Stimulated activated CD8-positive, alpha-beta memory T cell treated with anti-CD3 and anti-CD28 coated beads, Interleukin-2, amount 100 ng/mL, for 48 hours (primary cell): Measurements from ENCODE around the gene MARCKSL1.
"Not testable (repeated sequence)": the region's sequence is repeated elsewhere in the genome, so short reads cannot be mapped to it uniquely, and the experiment has no call there.

Experiments used
- DNase-seq, 2 donors: peaks; one replicate each; pipeline ENCODE4 v3.0.0-alpha.2; 2020; ENCODE audit warnings: low read depth in 2 of 2

MARCKSL1 gene, protein sequence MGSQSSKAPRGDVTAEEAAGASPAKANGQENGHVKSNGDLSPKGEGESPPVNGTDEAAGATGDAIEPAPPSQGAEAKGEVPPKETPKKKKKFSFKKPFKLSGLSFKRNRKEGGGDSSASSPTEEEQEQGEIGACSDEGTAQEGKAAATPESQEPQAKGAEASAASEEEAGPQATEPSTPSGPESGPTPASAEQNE

DNA sequence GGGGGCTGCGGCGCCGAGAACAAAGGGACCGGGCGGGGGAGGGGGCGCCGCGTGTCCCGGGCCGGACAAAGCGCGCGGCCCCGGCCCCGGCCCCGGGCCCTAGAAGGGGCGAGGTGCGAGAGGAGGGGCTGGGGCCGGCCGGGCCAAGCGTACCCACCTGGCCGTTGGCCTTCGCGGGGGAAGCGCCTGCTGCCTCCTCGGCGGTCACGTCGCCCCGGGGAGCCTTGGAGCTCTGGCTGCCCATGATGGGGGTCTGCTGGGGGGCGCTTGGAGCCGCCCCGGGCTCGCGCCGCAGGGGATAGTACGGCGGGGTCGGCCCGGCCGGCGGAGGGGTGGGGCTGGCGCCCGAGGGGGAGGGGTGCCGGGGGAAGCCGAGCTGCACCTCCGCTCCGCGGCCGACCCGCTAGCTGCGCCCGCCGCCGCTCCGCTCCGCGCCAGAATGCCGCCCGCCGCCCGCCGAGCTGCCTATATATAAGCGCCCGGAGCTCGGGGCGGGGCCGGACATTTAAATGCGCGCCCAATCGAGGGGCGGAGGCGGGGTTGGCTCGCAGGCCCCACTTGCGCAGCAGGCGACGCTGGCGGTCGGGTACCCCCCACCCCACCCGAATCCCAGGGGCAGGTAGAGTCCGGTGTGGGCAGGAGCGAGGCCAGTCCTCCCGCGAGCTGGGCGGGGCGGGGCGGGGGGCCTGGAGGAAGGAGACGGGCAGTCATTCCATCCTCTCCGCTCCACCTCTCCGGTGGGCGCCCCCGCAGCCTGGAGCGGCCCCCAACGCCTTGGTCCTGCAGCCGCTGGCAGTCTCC lies at the start of gene MARCKSL1:
Gene MARCKSL1 (minus strand): TSS at position 444 of the 801 bp plus-strand sequence. CDS start 200 bp downstream, at position 244.
- peak; percentile 70 to 78 for DNase-seq

DNA sequence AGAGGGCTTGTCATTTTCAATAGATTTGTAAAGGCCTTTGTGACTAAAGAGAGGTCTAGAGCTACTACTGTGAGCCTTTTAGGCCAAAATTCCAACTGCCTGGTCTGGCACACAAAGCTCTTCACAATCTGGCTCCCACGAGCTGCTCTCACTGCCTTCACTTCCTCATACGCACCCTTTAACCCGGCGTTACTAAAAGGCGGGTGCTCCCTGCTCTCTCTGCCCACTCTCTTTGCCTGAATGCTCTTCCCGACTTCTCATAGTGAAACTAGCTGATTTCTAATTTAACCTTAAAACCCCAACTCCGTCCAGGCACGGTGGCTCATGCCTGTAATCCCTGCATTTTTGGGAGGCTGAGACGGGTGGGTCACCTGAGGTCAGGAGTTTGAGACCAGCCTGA lies 44.0 kb upstream of the MARCKSL1 start:
- DNase-seq, result no peak

DNA sequence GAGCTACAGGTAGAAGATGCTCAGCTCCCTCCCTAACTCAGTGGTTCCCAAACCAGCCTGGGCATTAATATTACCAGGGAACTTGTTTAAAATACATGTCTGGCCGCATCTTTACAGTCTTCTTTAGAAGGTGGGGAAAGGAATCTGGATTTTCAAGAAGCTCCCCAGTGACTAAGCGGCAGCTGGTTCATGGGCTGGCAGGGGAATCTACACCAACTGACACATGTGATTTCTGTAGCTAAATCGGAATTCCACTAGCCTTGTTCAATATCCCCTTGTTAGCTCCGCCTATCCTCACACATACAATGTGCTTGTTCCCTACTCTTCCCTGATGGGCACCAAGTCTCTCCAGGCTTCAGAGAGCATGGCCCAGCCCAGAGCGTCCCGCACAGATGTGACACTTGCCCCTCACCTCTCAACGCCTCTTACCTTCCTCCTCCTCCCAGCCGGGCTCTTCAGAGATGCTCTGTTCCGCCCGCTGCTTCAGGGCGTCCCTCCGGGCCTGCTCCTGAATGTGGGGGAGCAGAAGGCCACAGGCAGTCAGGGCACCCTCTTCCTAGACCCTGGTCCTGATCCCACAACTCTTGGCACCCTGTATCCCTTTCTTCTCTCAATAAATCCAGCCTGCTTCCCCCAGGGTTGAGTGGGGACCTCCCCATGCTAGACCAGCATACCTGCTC lies 41.6 kb upstream of the MARCKSL1 start:
- no peak for DNase-seq

DNA sequence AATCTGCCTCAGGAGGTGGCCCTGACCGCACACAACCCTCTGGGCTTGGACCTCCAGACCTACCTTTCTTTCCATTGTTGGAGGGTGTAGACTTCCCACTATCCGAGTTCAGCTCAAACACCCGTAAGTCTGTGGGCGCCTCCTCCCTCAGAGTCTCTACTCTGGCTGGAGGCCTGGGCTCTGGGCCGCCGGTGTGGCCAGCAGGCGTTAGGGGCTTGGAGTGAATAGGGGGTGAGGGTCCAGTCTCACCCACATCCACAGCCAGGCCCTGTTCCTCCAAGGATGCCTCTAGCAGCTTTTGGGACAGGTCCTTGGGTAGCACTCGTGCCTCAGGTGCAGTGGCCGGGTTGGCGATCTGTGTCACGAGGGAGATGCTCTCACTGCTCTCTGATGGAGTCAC lies 40.2 kb upstream of the MARCKSL1 start:
- DNase-seq, result no peak

DNA sequence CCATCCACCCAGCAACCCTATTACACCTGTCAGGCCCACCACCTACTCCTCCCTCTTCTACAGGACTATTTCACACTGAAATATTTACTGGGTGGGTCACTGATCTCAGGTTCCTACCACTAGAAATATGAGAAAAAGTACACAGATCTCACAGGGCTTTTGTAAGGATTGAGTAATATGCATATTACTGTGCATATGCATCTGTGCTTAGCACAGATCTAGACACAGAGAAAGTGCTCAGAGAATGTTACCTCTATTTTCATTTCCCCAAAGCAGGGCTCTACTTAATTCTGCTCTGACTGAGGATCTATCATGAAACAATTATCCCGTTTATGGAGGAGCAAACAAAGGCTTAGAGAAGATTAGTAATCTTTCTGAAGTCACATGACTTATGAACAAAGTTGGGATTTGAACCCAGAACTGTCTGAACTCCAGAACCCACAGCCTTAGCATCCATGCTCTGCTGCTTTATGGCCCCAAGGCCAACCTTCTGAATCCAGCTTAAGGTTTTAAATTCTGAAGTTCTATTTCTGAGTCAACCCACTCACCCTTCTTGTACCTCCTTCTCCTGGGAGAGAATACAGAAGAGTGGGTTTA lies 38.1 kb upstream of the MARCKSL1 start:
- DNase-seq, result no peak

DNA sequence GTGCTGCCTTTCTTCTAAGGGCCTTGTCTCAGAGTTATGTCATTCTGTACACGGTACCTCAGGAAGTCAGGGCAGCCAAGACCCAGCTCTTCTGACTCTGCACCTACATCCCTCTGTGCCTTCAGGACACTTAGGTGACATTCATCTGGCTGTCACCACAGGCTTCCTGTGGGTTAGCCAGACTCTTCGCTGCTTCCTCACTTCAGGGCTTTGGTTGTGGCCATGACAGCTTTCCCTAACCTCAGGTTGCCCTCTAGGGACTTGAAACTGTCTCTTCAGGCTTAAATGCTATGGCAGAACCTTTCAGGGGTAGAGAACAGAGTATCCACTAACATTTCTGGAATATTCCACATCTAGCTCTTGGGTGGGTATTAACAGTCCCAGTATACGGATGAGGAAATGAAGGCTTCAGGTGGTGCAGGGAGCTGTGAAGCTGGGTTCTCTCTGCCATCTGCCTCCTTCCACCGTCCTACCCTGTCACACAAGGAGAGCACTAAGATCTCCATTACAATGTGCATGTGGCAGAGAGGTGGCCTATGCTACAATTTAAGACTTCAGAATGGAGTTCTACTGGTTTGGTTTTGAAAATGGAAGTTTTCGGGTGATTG lies 36.2 kb upstream of the MARCKSL1 start:
- no peak for DNase-seq

DNA sequence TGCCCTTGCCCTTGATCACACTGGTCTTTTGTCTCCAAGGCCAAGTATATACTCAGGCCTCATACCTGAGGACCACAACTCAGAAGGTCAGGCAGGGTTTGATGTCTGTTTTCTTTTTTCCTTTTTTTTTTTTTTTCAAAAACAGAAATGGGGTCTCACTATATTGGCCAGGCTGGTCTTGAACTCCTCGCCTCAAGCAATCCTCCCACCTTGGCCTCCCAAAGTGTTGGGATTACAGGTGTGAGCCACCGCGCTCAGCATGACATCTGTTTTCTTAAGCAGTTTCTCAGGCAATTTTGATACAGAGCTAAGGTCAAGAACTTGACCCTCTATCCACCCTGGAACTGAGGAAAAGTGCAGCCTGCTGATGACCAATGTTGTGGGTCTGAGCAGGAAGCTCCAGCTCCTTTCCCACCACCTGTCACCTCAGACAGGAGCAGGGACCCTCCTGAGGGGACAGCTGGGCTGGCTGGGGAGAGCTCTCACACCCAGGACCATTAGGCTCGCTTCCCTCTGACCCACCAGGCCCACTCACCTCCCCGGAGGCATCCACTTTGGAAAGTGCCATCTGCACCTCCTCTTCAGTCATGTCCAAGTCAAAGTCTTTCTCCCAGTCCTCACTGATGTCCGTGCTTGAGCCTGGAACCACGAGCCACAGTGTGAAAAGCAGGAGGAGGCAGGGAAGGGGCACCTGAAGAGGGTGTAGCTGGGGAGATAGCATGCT lies 32.0 kb upstream of the MARCKSL1 start:
- no peak for DNase-seq

DNA sequence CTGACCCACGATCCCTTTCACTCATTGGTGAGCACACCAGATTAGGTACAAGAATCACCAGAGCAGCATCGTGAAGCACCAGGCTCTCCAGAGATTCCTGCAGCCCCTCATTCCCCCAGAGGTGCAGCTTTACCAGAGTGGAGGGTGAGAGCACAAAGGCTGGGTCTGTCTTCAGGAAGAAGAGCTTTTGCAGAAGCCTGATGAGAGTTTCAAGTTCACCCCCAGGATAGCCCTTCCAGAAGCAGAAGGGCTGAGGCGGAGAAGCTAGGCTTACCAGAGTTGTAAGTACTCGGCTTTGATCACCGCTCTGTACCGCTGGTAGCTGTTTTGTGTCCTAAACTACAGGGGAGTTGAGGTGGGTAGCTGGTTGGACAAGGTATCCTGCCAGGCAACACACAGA lies 29.4 kb upstream of the MARCKSL1 start:
- DNase-seq, result no peak

DNA sequence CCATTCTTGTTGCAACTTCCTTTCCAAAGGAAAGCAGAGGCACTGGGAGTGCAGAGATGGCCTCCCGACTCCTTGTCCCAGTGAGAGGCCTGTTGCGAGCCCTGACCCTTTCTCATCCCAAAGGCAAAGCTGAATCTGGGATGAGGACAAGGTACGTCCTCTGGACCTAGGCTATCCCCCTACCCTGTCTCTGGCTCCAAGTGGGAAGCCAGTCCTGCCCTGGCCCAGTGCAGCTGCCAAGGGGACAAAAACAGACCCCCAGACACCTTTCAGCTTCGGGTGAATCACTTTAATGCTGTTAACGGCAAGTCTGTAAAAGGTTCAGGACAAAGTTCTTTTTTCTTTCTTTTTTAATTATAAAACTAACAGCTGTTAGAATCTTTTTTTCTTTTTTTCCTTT lies 28.8 kb upstream of the MARCKSL1 start:
- DNase-seq, result no peak

DNA sequence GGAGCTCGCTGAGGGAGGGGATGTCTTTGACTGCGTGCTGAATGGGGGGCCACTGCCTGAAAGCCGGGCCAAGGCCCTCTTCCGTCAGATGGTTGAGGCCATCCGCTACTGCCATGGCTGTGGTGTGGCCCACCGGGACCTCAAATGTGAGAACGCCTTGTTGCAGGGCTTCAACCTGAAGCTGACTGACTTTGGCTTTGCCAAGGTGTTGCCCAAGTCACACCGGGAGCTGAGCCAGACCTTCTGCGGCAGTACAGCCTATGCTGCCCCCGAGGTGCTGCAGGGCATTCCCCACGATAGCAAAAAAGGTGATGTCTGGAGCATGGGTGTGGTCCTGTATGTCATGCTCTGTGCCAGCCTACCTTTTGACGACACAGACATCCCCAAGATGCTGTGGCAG lies 27.7 kb upstream of the MARCKSL1 start:
- DNase-seq, result no peak

DNA sequence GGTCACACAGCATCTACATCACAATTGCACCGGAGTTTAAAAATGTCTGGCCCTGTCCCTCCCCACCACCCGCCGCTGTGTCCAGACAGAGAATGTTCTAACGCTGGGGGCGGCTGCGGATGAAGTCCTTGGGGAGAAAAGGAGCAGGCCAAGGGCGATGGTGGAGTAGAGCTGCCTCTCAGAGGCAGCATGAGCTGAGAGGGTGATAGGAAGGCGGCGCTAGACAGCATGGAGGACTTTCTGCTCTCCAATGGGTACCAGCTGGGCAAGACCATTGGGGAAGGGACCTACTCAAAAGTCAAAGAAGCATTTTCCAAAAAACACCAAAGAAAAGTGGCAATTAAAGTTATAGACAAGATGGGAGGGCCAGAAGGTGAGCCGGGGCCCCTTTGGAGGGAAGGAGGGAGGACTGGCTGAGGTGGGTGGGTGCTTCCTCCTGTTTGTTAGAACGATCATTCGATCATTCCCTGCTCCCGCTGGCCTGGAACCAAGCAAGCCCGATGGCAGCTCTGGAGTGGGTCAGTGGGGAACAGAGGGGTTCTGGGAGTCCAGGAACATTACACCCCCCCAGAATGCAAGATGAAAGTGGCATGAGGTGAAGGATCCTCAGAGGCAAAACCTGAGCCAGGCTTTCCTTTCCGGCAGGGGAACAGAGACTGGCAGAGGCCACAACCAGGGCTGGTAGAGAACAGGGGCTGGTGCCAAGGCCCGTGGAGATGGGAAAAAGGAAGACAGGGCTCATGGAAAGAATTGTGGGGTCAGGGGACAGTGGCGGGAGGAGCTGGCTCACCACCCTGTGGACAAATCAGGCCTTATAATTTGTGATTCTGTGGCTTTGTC lies 26.7 kb upstream of the MARCKSL1 start, which contains the start of the genes FAM229A and TSSK3:
Gene FAM229A (minus strand): TSS at position 12 of the 840 bp plus-strand sequence. CDS start 394 bp downstream, outside the sequence.
Gene TSSK3 (plus strand): TSS at position 66 of the 840 bp plus-strand sequence. CDS start 163 bp downstream, at position 229.
- DNase-seq, result no peak

DNA sequence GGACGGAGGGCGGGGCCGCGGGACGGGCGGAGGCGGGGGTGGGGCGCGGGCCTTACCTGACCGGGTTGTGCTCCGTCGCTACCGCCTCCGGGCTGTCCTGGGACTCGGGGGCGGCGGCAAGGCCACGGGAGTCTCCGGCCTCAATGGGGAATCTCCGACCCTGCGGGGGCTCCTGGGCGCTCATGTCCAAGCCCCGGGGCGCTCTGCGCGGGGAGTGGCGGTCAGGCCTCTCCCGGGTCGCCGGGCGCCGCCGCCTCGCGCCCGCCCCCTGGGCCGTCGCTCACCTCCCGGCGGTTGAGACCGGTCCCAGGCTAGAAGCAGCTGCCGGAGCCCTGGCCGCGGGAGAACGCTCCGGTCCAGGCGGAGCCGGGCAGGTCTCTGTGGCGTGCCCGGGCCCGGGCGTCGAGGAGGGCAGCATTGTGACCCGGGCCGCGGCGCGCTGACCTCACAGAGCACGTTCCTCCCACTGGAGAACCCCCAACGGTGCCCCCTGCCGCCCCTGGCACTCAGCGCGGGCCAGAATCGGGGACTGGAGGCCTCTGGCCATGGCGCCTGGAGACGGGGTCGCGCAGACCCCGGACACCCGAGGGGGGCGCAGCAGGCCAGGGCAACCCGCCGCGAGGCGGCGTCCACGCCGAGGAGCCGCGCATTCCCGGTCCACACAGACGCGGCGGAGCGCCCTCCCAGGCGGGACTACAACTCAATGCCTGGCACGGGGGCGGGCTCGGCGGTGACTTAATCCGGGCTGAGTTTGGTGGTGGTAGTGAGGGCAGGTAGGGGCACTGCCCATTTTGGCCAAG lies 25.8 kb upstream of the MARCKSL1 start:
- DNase-seq, result no peak

DNA sequence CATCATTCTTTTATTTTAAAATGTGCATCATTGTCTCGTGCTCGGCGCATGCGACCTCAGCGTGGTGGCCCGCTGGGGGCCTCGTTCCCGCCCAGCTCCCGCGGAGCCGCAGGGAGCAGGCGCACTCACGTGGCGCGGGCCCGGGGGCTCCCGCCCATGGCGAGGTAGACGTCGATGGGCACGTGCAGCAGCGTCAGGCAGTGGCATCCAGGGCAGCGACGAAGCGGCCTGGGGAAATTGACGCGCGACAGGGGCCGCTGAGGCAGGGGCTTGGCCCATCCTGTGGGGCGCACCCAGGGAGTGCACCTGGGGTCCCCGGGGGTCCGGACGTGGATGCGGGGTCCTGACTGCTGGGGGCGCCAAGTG lies 25.3 kb upstream of the MARCKSL1 start:
- no peak for DNase-seq

DNA sequence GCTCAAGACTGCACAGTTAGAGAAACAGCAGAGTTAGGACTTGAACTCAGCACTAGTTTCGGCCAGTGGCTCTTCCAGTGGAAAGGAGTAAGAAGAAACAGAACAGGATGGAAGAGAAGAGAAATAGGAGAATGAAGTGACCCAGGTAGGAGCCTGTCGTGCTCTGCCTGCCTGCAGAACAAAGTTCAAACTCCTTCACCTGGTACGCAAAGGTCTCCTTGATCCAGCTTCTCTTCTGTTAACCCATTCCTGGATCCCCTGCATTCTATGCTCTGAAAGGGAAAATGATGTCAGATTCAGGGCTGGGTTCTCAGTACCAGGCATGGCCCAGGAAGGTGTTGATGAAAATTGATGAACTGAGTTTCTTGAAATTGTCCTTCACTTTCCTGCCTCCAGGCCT lies 22.4 kb upstream of the MARCKSL1 start:
- DNase-seq, result no peak

DNA sequence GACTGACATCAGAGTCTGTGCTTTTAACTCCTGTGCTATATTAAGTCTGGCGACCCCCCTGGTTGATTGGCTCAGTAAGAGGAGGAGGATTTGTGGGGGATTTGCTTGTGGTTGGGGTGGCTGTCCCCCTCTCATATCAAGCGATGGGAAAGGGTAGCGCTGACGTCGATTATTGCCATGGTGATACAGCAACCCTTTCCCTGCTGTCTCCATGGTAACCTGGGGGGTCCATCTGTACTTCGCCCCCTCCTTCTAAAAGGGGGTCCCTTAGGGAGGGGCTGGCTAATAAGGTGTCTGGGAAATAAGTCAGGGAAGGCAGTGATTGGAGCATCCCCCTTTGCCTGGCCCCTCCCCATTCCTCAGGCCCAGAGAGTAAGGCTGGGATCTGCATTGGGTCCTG lies 21.6 kb upstream of the MARCKSL1 start:
- no peak for DNase-seq

DNA sequence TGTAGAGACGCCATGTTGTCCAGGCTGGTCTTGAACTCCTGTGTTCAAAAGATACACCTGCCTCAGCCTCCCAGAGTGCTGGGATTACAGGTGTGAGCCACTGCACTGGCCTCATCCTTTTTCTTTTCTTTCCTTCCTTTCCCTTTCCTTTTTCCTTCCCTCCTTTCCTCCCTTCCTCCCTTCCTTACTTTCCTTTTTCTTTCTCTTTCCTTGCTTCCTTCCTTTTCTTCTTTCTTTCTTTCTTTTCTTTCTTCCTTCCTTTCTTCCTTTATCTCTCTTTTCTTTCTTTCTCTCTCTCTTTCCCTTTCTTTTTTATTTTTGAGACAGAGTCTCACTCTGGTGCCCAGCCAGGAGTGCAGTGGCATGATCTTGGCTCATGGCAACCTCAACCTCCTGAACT lies 20.4 kb upstream of the MARCKSL1 start:
- no peak for DNase-seq

DNA sequence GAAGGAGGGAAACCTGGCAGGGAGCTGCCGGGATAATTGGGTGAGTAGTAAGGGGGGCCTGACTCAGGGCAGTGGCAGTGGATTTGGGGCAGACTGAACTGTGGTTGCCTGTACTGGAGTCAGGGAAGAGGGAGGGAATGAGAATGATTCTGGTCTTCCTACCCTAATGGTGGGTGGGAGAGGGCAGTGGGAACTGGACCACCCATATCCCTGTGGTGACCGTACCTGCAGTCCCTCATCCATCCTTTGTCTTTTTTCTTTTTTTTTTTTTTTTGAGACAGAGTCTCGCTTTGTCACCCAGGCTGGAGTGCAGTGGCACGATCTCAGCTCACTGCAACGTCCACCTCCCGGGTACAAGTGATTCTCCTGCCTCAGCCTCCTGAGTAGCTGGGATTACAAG lies 19.7 kb upstream of the MARCKSL1 start:
- DNase-seq, result not testable (repeated sequence)

DNA sequence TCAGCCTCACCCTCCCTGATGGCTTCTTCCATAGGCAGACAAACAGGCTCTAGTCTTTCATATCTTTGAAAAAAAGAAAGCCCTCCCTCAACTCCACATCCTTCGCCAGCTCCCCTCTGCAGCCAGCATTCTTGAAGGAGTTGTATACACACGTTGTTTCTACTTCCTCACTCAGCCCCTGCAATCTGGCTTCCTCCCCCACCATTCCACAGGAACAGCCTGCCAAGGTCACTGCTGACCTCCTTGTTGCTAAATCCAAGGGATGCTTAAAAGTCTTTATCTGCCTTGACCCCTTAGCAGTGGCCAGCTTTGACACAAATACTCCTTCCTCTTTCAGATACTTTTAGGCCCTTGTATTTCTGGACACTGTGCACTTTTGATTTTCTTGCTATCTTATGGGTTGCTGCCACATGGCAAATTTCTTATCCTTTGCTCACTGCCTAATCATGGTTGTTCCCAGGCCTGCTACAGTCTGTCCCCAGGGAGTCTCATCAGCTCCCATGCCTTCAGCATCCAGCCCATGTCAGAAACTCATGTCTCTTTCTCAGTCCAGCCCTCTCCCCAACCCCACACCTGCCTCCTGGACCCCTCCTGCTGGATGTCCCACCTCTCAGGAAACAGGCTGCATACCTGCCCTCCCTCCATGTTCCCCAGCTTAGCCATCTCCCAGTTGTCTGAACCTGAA lies 18.0 kb upstream of the MARCKSL1 start:
- no peak for DNase-seq

DNA sequence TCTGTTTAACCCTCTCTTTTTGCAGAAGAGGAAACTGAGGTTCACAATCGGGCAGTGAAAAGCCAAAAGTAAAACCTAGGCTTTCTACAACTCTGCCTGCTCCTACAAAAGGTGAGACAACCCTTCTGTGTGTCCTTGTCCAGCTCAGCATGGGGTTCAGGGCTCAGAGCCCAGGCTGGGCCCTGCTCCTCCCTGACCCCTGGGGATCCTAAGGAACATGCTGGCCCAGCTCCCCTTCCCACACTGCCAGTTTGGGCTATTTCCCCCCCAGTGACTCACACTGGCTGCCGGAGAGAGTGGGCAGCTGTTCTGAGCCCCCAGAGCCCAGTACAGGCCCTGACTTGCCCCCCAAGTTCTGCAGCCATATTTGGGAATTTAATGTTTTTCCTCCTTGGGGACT lies 17.4 kb upstream of the MARCKSL1 start:
- no peak for DNase-seq
